DOHH2 (cell line): Measurements from ENCODE around the gene GRIN1.

ENCODE experiments used
- CTCF ChIP-seq: fragments of 200-600 bp; sonication (generic); IDR thresholded peaks from one replicate; pipeline ENCODE4 v1.5.1; 2014; ENCODE audit warnings: antibody characterized with exemption, mild to moderate bottlenecking, low read depth, low read length; ENCODE audit not compliant: poor library complexity, severe bottlenecking
- EZH2phosphoT487 ChIP-seq: fragments of 200-600 bp; sonication (generic); IDR thresholded peaks from 2 replicates; pipeline ENCODE4 v1.6.1; 2017; ENCODE audit warnings: borderline replicate concordance, mild to moderate bottlenecking, antibody characterized with exemption, low read length, moderate library complexity, mixed read lengths

GRCh38 chr9:137189297-137190295 is 50.6 kb downstream of the GRIN1 start:
- TF ChIP-seq CTCF, result no peak
- TF ChIP-seq EZH2phosphoT487, result no peak
